Airway epithelial cell (primary cell): ENCODE results near the gene PKN3. TPM values are rescaled to one million over a fixed set of nuclear protein-coding genes. Genes with fewer than 3 reads are reported as not detected.

Experiments
- total RNA-seq: library from RNA; depleted of rRNA; stranded (reverse); fragments of >200 nt; gene quantifications from 2 replicates; pipeline ENCODE4 v1.2.3, GENCODE V29; 2015

PKN3 gene
- total RNA-seq, result 5.8 and 6.3 TPM in 2 replicates

GRCh38 chr9:128702445-128702948 is at the start of gene PKN3:
PKN3 (plus strand) TSS chr9:128702503; CDS start chr9:128702916, 413 bp downstream.

GRCh38 chr9:128656416-128657343 is 45.6 kb upstream of the PKN3 start, which contains the start of gene DYNC2I2:
DYNC2I2 (minus strand) TSS chr9:128656847; CDS start chr9:128656726, 121 bp downstream.

GRCh38 chr9:128688501-128689292 is 13.6 kb upstream of the PKN3 start, which contains the start of gene SET:
SET (plus strand) TSS chr9:128689222; CDS start chr9:128689583, 361 bp downstream.

GRCh38 chr9:128723866-128724743 is 21.8 kb downstream of the PKN3 start, which contains the start of gene ZDHHC12:
ZDHHC12 (minus strand) TSS chr9:128724127; CDS start chr9:128724093, 34 bp downstream.

Other genes with a start within 250 kb of the PKN3 start
- 31.4 and 34.7 TPM in 2 replicates for gene ODF2, start 246.5 kb upstream of the PKN3 start, total RNA-seq
- gene GLE1, start 197.8 kb upstream of the PKN3 start, total RNA-seq, result 25.5 and 28.4 TPM in 2 replicates
- gene SPTAN1, start 149.9 kb upstream of the PKN3 start, total RNA-seq, result 147 and 175 TPM in 2 replicates
- 103 and 105 TPM in 2 replicates for gene DYNC2I2, start 45.7 kb upstream of the PKN3 start, total RNA-seq
- 311 and 341 TPM in 2 replicates for gene SET, start 13.3 kb upstream of the PKN3 start, total RNA-seq
- 143 and 144 TPM in 2 replicates for gene ZDHHC12, start 21.6 kb downstream of the PKN3 start, total RNA-seq
- 22.3 and 30.7 TPM in 2 replicates for gene ZER1, start 69.4 kb downstream of the PKN3 start, total RNA-seq
- gene TBC1D13, start 84.8 kb downstream of the PKN3 start, total RNA-seq, result 16.9 and 18.1 TPM in 2 replicates
- gene ENDOG, start 116.0 kb downstream of the PKN3 start, total RNA-seq, result 48.5 and 53.8 TPM in 2 replicates
- gene SPOUT1, start 127.3 kb downstream of the PKN3 start, total RNA-seq, result 31.3 and 31.5 TPM in 2 replicates
- gene KYAT1, start 179.4 kb downstream of the PKN3 start, total RNA-seq, result 14.4 and 19.9 TPM in 2 replicates
- 249 and 268 TPM in 2 replicates for gene LRRC8A, start 179.6 kb downstream of the PKN3 start, total RNA-seq
- 6.3 and 9.1 TPM in 2 replicates for gene PHYHD1, start 218.5 kb downstream of the PKN3 start, total RNA-seq
- gene DOLK, start 245.1 kb downstream of the PKN3 start, total RNA-seq, result 25.6 and 28.4 TPM in 2 replicates
- 60.2 and 64.0 TPM in 2 replicates for gene NUP188, start 245.2 kb downstream of the PKN3 start, total RNA-seq